Measurements from ENCODE around the gene MSRB1.

- no peak for TF ChIP-seq BHLHE40 (IDR thresholded peaks at IDR 0.05; ENCODE audit: borderline replicate concordance)
- TF ChIP-seq NFRKB (IDR thresholded peaks at IDR 0.05) = no peak
- TF ChIP-seq FOXK2 (IDR thresholded peaks at IDR 0.05) = no peak
- TF ChIP-seq, protein P1, sequence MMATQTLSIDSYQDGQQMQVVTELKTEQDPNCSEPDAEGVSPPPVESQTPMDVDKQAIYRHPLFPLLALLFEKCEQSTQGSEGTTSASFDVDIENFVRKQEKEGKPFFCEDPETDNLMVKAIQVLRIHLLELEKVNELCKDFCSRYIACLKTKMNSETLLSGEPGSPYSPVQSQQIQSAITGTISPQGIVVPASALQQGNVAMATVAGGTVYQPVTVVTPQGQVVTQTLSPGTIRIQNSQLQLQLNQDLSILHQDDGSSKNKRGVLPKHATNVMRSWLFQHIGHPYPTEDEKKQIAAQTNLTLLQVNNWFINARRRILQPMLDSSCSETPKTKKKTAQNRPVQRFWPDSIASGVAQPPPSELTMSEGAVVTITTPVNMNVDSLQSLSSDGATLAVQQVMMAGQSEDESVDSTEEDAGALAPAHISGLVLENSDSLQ (IDR thresholded peaks at IDR 0.05) = no peak
- TF ChIP-seq L3MBTL2 (conservative IDR thresholded peaks at IDR 0.05) = no peak
- TF ChIP-seq SP1 (IDR thresholded peaks at IDR 0.05) = no peak
- TF ChIP-seq ELF4 (IDR thresholded peaks at IDR 0.05) = no peak
- no peak for TF ChIP-seq TARDBP (IDR thresholded peaks at IDR 0.05)
- no peak for TF ChIP-seq ARNT (IDR thresholded peaks at IDR 0.05)
- no peak for TF ChIP-seq SUZ12 (IDR thresholded peaks at IDR 0.05)
- TF ChIP-seq HDGF (IDR thresholded peaks at IDR 0.05; ENCODE audit: borderline replicate concordance) = no peak
Measured at GRCh38 chr16:1944612-1945199, 1.7 kb upstream of the MSRB1 start.

Data from HEK293T (cell line).